Activated CD8-positive, alpha-beta T cell treated with anti-CD3 and anti-CD28 coated beads for 36 hours (primary cell): ENCODE results near the gene FADS6. TPM values are rescaled to one million over a fixed set of nuclear protein-coding genes. Genes with fewer than 3 reads are reported as not detected.

ENCODE experiments used
- ATAC-seq: fragments of 200-7000 bp; cut with Tn5 transposase; one replicate; pipeline ENCODE4 v1.10.0; 2021; ENCODE audit warnings: mild to moderate bottlenecking, moderate library complexity
- CTCF ChIA-PET: fragments of 350-600 bp; sonication (Branson Sonifier 250); formaldehyde crosslinking; loops from one replicate; lab custom pipeline; 2021; ENCODE audit warnings: antibody characterized with exemption; lab: Charles Lee
- POLR2A ChIA-PET: fragments of 350-600 bp; sonication (Branson Sonifier 250); formaldehyde crosslinking; loops from one replicate; lab custom pipeline; 2021; ENCODE audit warnings: antibody characterized with exemption; lab: Charles Lee
- DNase-seq: peaks from one replicate; pipeline ENCODE4 v3.0.0-alpha.2; 2020
- H3K27ac Mint-ChIP-seq: one replicate; pipeline ENCODE4 v1.8.0; 2021; ENCODE audit warnings: mild to moderate bottlenecking, mixed read lengths
- H3K27me3 Mint-ChIP-seq: one replicate; pipeline ENCODE4 v1.8.0; 2021; ENCODE audit warnings: mixed read lengths
- H3K36me3 Mint-ChIP-seq: one replicate; pipeline ENCODE4 v1.8.0; 2021; ENCODE audit warnings: low read depth, mixed read lengths
- H3K4me1 Mint-ChIP-seq: one replicate; pipeline ENCODE4 v1.8.0; 2021; ENCODE audit warnings: low read depth, mixed read lengths
- H3K4me3 Mint-ChIP-seq: one replicate; pipeline ENCODE4 v1.8.0; 2021; ENCODE audit warnings: mild to moderate bottlenecking, moderate library complexity, mixed read lengths
- H3K9me3 Mint-ChIP-seq: one replicate; pipeline ENCODE4 v1.8.0; 2021; ENCODE audit warnings: mixed read lengths
- intact Hi-C: fragments of 100-400 bp; cut with micrococcal nuclease; formaldehyde crosslinking; loops from one replicate; pipeline ENCODE4 v1.10.0; 2022
- total RNA-seq, 2 experiments: library from RNA; stranded (reverse); gene quantifications; one replicate each; pipeline ENCODE4 v1.2.3, GENCODE V29; 2021
- TF ChIP-seq, protein P1 (sequence below): fragments of 200-600 bp; IDR thresholded peaks from one replicate; pipeline ENCODE4 v1.8.0; 2022; ENCODE audit warnings: antibody characterized with exemption, mild to moderate bottlenecking

The FADS6 gene, protein sequence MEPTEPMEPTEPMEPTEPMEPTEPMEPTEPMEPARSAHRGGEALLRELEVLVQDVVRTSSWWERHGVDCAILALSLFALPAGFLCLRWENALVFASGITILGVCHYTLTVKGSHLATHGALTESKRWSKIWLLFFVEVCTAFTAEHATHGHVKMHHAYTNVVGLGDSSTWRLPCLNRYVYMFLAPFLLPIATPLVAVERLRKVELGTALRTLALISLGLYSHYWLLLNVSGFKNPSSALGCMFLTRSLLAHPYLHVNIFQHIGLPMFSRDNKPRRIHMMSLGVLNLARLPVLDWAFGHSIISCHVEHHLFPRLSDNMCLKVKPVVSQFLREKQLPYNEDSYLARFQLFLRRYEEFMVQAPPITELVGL
- not detected for total RNA-seq

DNA sequence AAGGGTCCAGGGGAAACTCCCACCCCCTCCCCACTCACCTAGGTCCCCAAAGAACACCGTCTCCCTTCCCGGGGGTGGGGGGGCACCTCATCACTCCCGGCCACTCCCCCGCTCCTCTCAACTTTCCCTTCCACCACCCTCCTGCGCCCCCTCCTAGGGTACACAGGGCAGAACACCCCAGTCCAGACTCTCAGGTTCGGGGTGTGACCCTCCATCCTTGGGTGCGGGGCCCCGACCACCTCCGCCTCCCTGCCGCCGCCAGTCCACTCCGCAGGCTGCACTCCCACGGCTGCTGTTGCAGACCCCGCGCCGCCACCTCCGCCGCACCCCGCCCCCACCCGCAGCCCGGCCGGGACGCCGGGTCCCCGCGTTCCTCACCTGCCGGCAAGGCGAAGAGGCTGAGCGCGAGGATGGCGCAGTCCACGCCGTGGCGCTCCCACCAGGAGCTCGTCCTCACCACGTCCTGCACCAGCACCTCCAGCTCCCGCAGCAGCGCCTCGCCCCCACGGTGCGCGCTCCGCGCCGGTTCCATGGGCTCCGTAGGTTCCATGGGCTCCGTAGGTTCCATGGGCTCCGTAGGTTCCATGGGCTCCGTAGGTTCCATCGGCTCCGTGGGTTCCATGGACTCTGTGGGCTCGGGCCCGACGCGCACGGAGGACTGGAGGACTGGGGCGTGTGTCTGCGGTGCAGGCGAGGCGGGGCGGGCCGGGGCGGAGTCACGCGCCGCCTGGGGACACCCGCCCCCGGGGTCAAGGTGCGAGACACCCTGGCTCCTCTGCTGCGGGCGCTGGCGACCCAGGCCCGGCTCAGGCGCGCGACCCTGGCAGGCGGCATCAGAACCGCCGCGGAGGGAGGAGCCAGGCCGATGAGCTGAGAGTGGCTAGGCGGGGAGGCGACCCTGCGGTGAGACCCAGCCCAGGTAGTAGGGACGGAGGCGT, at the start of gene FADS6:
Gene FADS6, minus strand, starts transcription at position 660 of the 938 bp plus-strand sequence. Its CDS starts 38 bp downstream, at position 622.
- Mint-ChIP-seq H3K27ac (no peak within 1 kb of the TSS), H3K9me3 (no peaks in the 10 kb centered on the region), H3K4me1 (peaks cover 2% of the 10 kb centered on the region), H3K36me3 (no peaks in the 10 kb centered on the region), H3K27me3 (peaks cover 35% of the 10 kb centered on the region), H3K4me3 (peak within 1 kb of the TSS; percentile 26)
- POLR2A ChIA-PET: interaction anchor here (1.0 kb wide), 1 partner anchor 20 kb away, joined by 4 read pairs; no protein-coding TSS in a partner anchor
- intact Hi-C loops: no loop called here
- TF ChIP-seq, protein P1, sequence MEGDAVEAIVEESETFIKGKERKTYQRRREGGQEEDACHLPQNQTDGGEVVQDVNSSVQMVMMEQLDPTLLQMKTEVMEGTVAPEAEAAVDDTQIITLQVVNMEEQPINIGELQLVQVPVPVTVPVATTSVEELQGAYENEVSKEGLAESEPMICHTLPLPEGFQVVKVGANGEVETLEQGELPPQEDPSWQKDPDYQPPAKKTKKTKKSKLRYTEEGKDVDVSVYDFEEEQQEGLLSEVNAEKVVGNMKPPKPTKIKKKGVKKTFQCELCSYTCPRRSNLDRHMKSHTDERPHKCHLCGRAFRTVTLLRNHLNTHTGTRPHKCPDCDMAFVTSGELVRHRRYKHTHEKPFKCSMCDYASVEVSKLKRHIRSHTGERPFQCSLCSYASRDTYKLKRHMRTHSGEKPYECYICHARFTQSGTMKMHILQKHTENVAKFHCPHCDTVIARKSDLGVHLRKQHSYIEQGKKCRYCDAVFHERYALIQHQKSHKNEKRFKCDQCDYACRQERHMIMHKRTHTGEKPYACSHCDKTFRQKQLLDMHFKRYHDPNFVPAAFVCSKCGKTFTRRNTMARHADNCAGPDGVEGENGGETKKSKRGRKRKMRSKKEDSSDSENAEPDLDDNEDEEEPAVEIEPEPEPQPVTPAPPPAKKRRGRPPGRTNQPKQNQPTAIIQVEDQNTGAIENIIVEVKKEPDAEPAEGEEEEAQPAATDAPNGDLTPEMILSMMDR: no peak
- peak; percentile 55 for ATAC-seq
- CTCF ChIA-PET: interaction anchor here (1.1 to 1.3 kb wide), 2 partner anchors 13 to 31 kb away, joined by 3 to 4 read pairs; partner anchors contain the start of gene OTOP2
- DNase-seq: no peak

- ChIA-PET CTCF (no interaction called here), POLR2A (no interaction called here)
- H3K27ac Mint-ChIP-seq: no peak overlapping the region
- TF ChIP-seq, protein P1: no peak
- no peaks in the 10 kb centered on the region for H3K36me3 Mint-ChIP-seq
- no peak for ATAC-seq
- H3K27me3 Mint-ChIP-seq: peaks cover 33% of the 10 kb centered on the region
- H3K4me1 Mint-ChIP-seq: no peaks in the 10 kb centered on the region
- no peak for DNase-seq
- intact Hi-C loops: no loop called here
- no peaks in the 10 kb centered on the region for H3K9me3 Mint-ChIP-seq
- no peak overlapping the region for H3K4me3 Mint-ChIP-seq
Observed at GRCh38 chr17:74941128-74941725, 47.8 kb upstream of the FADS6 start.

- Mint-ChIP-seq H3K4me1 (no peaks in the 10 kb centered on the region), H3K4me3 (no peak overlapping the region), H3K36me3 (no peaks in the 10 kb centered on the region), H3K9me3 (no peaks in the 10 kb centered on the region), H3K27me3 (peaks cover 44% of the 10 kb centered on the region), H3K27ac (no peak overlapping the region)
- intact Hi-C loops: no loop called here
- ChIA-PET CTCF (interaction anchor here (1.0 to 3.5 kb wide), 2 partner anchors 16 to 22 kb away, joined by 6 to 18 read pairs; partner anchors contain the start of genes OTOP2 and USH1G), POLR2A (no interaction called here)
- TF ChIP-seq, protein P1: no peak
- no peak for ATAC-seq
- no peak for DNase-seq
Observed at GRCh38 chr17:74939534-74939933, 46.1 kb upstream of the FADS6 start.

GRCh38 chr17:74938194-74938950, 44.9 kb upstream of the FADS6 start:
- DNase-seq: no peak
- H3K36me3 Mint-ChIP-seq: no peaks in the 10 kb centered on the region
- no peak overlapping the region for H3K4me3 Mint-ChIP-seq
- no peak overlapping the region for H3K27ac Mint-ChIP-seq
- POLR2A ChIA-PET: interaction anchor here (0.6 kb wide), 1 partner anchor 154 kb away, joined by 3 read pairs; no protein-coding TSS in a partner anchor
- H3K27me3 Mint-ChIP-seq: peaks cover 49% of the 10 kb centered on the region
- TF ChIP-seq, protein P1: no peak
- CTCF ChIA-PET: interaction anchor here (1.0 to 3.5 kb wide), 3 partner anchors 15 to 23 kb away, joined by 4 to 18 read pairs (median 6); partner anchors contain the start of genes OTOP2 and USH1G
- intact Hi-C loops: no loop called here
- no peaks in the 10 kb centered on the region for H3K9me3 Mint-ChIP-seq
- no peaks in the 10 kb centered on the region for H3K4me1 Mint-ChIP-seq
- no peak for ATAC-seq
